H7 (cell line): Measurements from ENCODE around the gene ZNF723. TPM values are rescaled to one million over a fixed set of nuclear protein-coding genes. Genes with fewer than 3 reads are reported as not detected.

Experiments used
- total RNA-seq: library from RNA; depleted of rRNA; stranded (reverse); fragments of >200 nt; shearing (Covaris generic); gene quantifications from 2 replicates; pipeline ENCODE4 v1.2.3, GENCODE V29; 2014; rRNA removed

Gene ZNF723
- total RNA-seq, 1 experiment from 2014 or later: not detected

Other genes with a start within 250 kb of the ZNF723 start
- not detected in 2 replicates for gene ZNF492, start 198.0 kb upstream of the ZNF723 start, total RNA-seq
- gene ZNF99, start 48.1 kb upstream of the ZNF723 start, total RNA-seq: not detected in 2 replicates
- not detected in 2 replicates for gene ZNF728, start 170.9 kb downstream of the ZNF723 start, total RNA-seq